ENCODE measurements around the gene E2F6. TPM values are rescaled to one million over a fixed set of nuclear protein-coding genes. Genes with fewer than 3 reads are reported as not detected.

E2F6 gene
- polyA plus RNA-seq, 1 donor from 2014 or later = 39.1 TPM

- Histone ChIP-seq H3K9ac (ENCODE audit: low read length) (no peak overlapping the region), H3K36me3 (ENCODE audit: insufficient read depth, low read length) (no peaks in the 10 kb centered on the region), H3K9me3 (ENCODE audit: low read length) (no peaks in the 10 kb centered on the region), H3F3A (ENCODE audit: insufficient read depth, low read length, poor library complexity, severe bottlenecking) (no peaks in the 10 kb centered on the region), H2AFZ (ENCODE audit: low read depth, low read length) (no peak overlapping the region), H4K20me1 (ENCODE audit: insufficient read depth) (no peaks in the 10 kb centered on the region), H3K9me2 (ENCODE audit: insufficient read depth, low read length) (no peaks in the 10 kb centered on the region), H3K79me2 (replicated peaks; ENCODE audit: insufficient read depth, low read length) (no peaks in the 10 kb centered on the region), H3K4me3 (ENCODE audit: low read length) (no peak overlapping the region), H3K27ac (ENCODE audit: low read length) (no peak overlapping the region), H3K4me2 (ENCODE audit: low read length) (no peak overlapping the region), H3K27me3 (ENCODE audit: insufficient read depth, low read depth, low read length) (no peaks in the 10 kb centered on the region)
- TF ChIP-seq POLR2AphosphoS5 (IDR thresholded peaks at IDR 0.05) (no peak), EZH2 (IDR thresholded peaks at IDR 0.05; ENCODE audit: borderline replicate concordance, insufficient read depth, low read length, poor library complexity, severe bottlenecking) (no peak), EP300 (conservative IDR thresholded peaks at IDR 0.05; ENCODE audit: poor library complexity, severe bottlenecking) (no peak), RAD21 (conservative IDR thresholded peaks at IDR 0.05) (no peak), MXI1 (conservative IDR thresholded peaks at IDR 0.05; ENCODE audit: poor library complexity, severe bottlenecking) (no peak), CTCF (IDR thresholded peaks at IDR 0.05; ENCODE audit: poor library complexity, severe bottlenecking) (no peak), REST (IDR thresholded peaks at IDR 0.05; ENCODE audit: borderline replicate concordance) (no peak), SMC3 (conservative IDR thresholded peaks at IDR 0.05; ENCODE audit: poor library complexity) (no peak), TAF1 (IDR thresholded peaks at IDR 0.05; ENCODE audit: low read depth) (no peak)
Observed at GRCh38 chr2:11514904-11515303, 48.9 kb upstream of the E2F6 start.

GRCh38 chr2:11514081-11514730, 48.2 kb upstream of the E2F6 start:
- Histone ChIP-seq H3K4me2 (ENCODE audit: low read length) (no peak overlapping the region), H3K27me3 (ENCODE audit: insufficient read depth, low read depth, low read length) (no peaks in the 10 kb centered on the region), H2AFZ (ENCODE audit: low read depth, low read length) (no peak overlapping the region), H3K9ac (ENCODE audit: low read length) (no peak overlapping the region), H3K9me2 (ENCODE audit: insufficient read depth, low read length) (no peaks in the 10 kb centered on the region), H4K20me1 (ENCODE audit: insufficient read depth) (no peaks in the 10 kb centered on the region), H3K79me2 (replicated peaks; ENCODE audit: insufficient read depth, low read length) (no peaks in the 10 kb centered on the region), H3K9me3 (ENCODE audit: low read length) (no peaks in the 10 kb centered on the region), H3K36me3 (ENCODE audit: insufficient read depth, low read length) (no peaks in the 10 kb centered on the region), H3F3A (ENCODE audit: insufficient read depth, low read length, poor library complexity, severe bottlenecking) (no peaks in the 10 kb centered on the region), H3K4me3 (ENCODE audit: low read length) (no peak overlapping the region), H3K27ac (ENCODE audit: low read length) (no peak overlapping the region)
- TF ChIP-seq MXI1 (conservative IDR thresholded peaks at IDR 0.05; ENCODE audit: poor library complexity, severe bottlenecking) = no peak
- TF ChIP-seq SMC3 (conservative IDR thresholded peaks at IDR 0.05; ENCODE audit: poor library complexity) = no peak
- TF ChIP-seq EZH2 (IDR thresholded peaks at IDR 0.05; ENCODE audit: borderline replicate concordance, insufficient read depth, low read length, poor library complexity, severe bottlenecking) = no peak
- no peak for TF ChIP-seq RAD21 (conservative IDR thresholded peaks at IDR 0.05)
- no peak for TF ChIP-seq EP300 (conservative IDR thresholded peaks at IDR 0.05; ENCODE audit: poor library complexity, severe bottlenecking)

Measured in neural cell (in vitro differentiated cells).